Rectal smooth muscle tissue (tissue), 1 donor: ENCODE results near the gene KRT4.

Experiments
- H3K27ac ChIP-seq: one replicate; pipeline ENCODE4 v1.7.0; 2013; ENCODE audit warnings: low read depth, low read length, inconsistent platforms
- H3K27me3 ChIP-seq: one replicate; pipeline ENCODE4 v1.7.0; 2013; ENCODE audit warnings: low read length; ENCODE audit not compliant: control insufficient read depth, insufficient read depth
- H3K36me3 ChIP-seq: one replicate; pipeline ENCODE4 v1.7.0; 2013; ENCODE audit warnings: low read length; ENCODE audit not compliant: control insufficient read depth, insufficient read depth
- H3K4me1 ChIP-seq: one replicate; pipeline ENCODE4 v1.7.0; 2013; ENCODE audit warnings: low read length; ENCODE audit not compliant: control insufficient read depth, insufficient read depth
- H3K4me3 ChIP-seq: one replicate; pipeline ENCODE4 v1.7.0; 2013; ENCODE audit warnings: low read length
- H3K9ac ChIP-seq: one replicate; pipeline ENCODE4 v1.7.0; 2013; ENCODE audit warnings: low read length

The KRT4 gene

GRCh38 chr12:52806821-52807543 is 6.9 kb downstream of the KRT4 start:
- Histone ChIP-seq H3K27ac (no peak overlapping the region), H3K4me3 (no peak overlapping the region), H3K36me3 (no peaks in the 10 kb centered on the region), H3K27me3 (no peaks in the 10 kb centered on the region), H3K9ac (no peak overlapping the region), H3K4me1 (no peaks in the 10 kb centered on the region)

- Histone ChIP-seq H3K4me3 (no peak overlapping the region), H3K4me1 (no peaks in the 10 kb centered on the region), H3K36me3 (no peaks in the 10 kb centered on the region), H3K27ac (no peak overlapping the region), H3K27me3 (no peaks in the 10 kb centered on the region), H3K9ac (no peak overlapping the region)
Measured at GRCh38 chr12:52806169-52806811, 7.6 kb downstream of the KRT4 start.

- Histone ChIP-seq H3K4me1 (no peaks in the 10 kb centered on the region), H3K27ac (no peak overlapping the region), H3K36me3 (no peaks in the 10 kb centered on the region), H3K9ac (no peak overlapping the region), H3K4me3 (no peak overlapping the region), H3K27me3 (no peaks in the 10 kb centered on the region)
Measured at GRCh38 chr12:52805739-52806138, 8.2 kb downstream of the KRT4 start.

GRCh38 chr12:52805000-52805399 is 8.9 kb downstream of the KRT4 start:
- H3K27me3 ChIP-seq = no peaks in the 10 kb centered on the region
- H3K4me1 ChIP-seq = no peaks in the 10 kb centered on the region
- H3K9ac ChIP-seq = no peak overlapping the region
- no peak overlapping the region for H3K4me3 ChIP-seq
- no peaks in the 10 kb centered on the region for H3K36me3 ChIP-seq
- H3K27ac ChIP-seq = no peak overlapping the region

GRCh38 chr12:52802442-52802841 is 11.5 kb downstream of the KRT4 start:
- Histone ChIP-seq H3K4me3 (no peak overlapping the region), H3K27me3 (no peaks in the 10 kb centered on the region), H3K4me1 (no peaks in the 10 kb centered on the region), H3K36me3 (no peaks in the 10 kb centered on the region), H3K9ac (no peak overlapping the region), H3K27ac (no peak overlapping the region)

GRCh38 chr12:52801773-52802172 is 12.1 kb downstream of the KRT4 start:
- no peaks in the 10 kb centered on the region for H3K4me1 ChIP-seq
- H3K27me3 ChIP-seq = no peaks in the 10 kb centered on the region
- no peak overlapping the region for H3K9ac ChIP-seq
- no peak overlapping the region for H3K4me3 ChIP-seq
- H3K27ac ChIP-seq = no peak overlapping the region
- H3K36me3 ChIP-seq = no peaks in the 10 kb centered on the region

- Histone ChIP-seq H3K4me3 (no peak overlapping the region), H3K4me1 (no peaks in the 10 kb centered on the region), H3K9ac (no peak overlapping the region), H3K27me3 (no peaks in the 10 kb centered on the region), H3K27ac (no peak overlapping the region), H3K36me3 (no peaks in the 10 kb centered on the region)
Measured at GRCh38 chr12:52800259-52800917, 13.5 kb downstream of the KRT4 start.

GRCh38 chr12:52799505-52800211 is 14.3 kb downstream of the KRT4 start:
- Histone ChIP-seq H3K27ac (no peak overlapping the region), H3K4me3 (no peak overlapping the region), H3K36me3 (no peaks in the 10 kb centered on the region), H3K9ac (no peak overlapping the region), H3K27me3 (no peaks in the 10 kb centered on the region), H3K4me1 (no peaks in the 10 kb centered on the region)

GRCh38 chr12:52798671-52799504 is 15.0 kb downstream of the KRT4 start:
- H3K36me3 ChIP-seq = no peaks in the 10 kb centered on the region
- H3K27ac ChIP-seq = no peak overlapping the region
- H3K27me3 ChIP-seq = no peaks in the 10 kb centered on the region
- H3K9ac ChIP-seq = no peak overlapping the region
- H3K4me1 ChIP-seq = no peaks in the 10 kb centered on the region
- H3K4me3 ChIP-seq = no peak overlapping the region

- Histone ChIP-seq H3K27ac (no peak overlapping the region), H3K4me1 (no peaks in the 10 kb centered on the region), H3K4me3 (no peak overlapping the region), H3K9ac (no peak overlapping the region), H3K27me3 (no peaks in the 10 kb centered on the region), H3K36me3 (no peaks in the 10 kb centered on the region)
Measured at GRCh38 chr12:52798003-52798670, 15.8 kb downstream of the KRT4 start.

- Histone ChIP-seq H3K4me3 (no peak overlapping the region), H3K4me1 (no peaks in the 10 kb centered on the region), H3K9ac (no peak overlapping the region), H3K27ac (no peak overlapping the region), H3K27me3 (no peaks in the 10 kb centered on the region), H3K36me3 (no peaks in the 10 kb centered on the region)
Measured at GRCh38 chr12:52797529-52797894, 16.4 kb downstream of the KRT4 start.
